HG02759 (cell line): Measurements from ENCODE around the gene EYS.
"Not testable (repeated sequence)": the region's sequence is repeated elsewhere in the genome, so short reads cannot be mapped to it uniquely, and the experiment has no call there.

Experiments
- ATAC-seq: cut with Tn5 transposase; IDR thresholded peaks from one replicate; pipeline ENCODE4 v1.9.1; 2021; ENCODE audit warnings: mild to moderate bottlenecking, moderate library complexity; ENCODE audit not compliant: unreplicated experiment

EYS gene

DNA sequence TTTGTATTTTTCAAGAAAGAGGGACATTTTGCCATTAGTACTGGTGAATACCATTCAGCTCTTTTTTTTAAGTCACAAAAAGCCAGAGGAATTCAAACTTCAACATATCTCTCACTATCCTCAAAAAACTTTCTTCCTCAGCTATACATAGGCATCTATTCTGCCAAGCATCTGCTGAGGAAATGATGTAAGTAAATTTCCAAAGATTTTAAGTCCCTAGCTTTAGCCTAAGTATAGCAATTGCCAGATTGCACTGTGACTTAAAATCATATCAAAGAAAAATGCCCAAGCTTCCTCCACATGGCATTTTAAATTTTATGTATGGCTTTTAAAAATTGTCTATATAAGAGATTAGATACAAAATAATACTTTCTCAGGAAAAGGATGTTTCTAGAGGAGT, 237.4 kb downstream of the EYS start:
- ATAC-seq: no peak

GRCh38 chr6:65468307-65468706, 238.7 kb downstream of the EYS start:
- ATAC-seq: no peak

DNA sequence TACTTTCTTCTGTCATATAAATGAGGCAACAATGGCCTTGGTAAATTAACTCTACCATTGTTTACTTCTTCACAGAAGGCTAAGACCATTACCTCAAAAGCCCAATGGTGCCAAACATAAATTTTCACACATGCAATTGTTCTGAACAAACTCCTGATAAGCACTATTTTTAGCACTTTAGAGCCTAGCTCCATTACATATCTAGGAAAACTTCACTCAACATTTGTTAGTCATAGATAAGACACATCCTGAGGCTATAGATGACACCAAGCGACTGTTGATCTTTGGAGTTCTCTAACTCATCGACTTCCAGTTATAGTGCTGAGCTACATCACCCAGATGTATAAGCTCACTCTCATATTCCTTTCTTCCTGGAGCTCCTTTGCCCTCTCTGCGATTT, 245.9 kb downstream of the EYS start:
- no peak for ATAC-seq

GRCh38 chr6:65452333-65452732, 254.7 kb downstream of the EYS start:
- no peak for ATAC-seq

DNA sequence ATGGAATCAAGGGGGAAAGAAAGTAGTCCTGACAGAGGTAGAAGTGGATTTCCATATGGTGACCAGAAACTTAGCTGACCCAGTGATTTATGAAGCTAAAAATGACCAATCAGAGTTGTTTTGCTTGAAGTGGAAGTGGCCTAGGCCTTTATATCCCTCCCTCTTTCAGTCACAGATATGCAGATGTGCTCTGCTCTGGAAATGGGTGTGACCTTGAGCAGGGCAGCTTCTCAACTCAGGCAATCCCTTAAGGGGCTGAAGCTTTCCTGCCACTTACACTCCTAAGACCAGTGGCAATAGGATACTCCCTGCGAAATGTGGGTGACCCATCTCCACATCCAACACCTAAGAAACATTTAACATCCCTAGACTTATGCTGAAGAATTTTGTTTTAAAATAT, 256.6 kb downstream of the EYS start:
- ATAC-seq: no peak

GRCh38 chr6:65449926-65450325, 257.1 kb downstream of the EYS start:
- no peak for ATAC-seq

DNA sequence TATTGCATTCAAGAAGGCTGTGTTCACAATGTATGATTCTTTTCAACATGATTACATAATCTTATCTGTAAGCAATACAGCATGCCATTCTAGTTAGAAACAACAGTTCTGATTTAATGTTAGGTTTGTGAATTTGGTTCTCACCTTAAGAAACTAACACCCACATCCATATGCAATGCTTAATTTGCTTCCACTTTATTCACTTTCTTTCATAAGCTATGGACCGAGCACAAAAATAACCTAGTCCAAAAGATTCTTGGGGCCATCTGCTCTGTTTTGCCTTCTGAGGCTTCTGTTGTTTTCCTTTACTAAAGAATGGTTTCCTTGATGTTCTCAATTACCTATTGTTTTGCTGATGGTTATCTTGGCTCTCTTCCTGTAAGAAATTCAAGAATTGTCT, 258.2 kb downstream of the EYS start:
- ATAC-seq: no peak

DNA sequence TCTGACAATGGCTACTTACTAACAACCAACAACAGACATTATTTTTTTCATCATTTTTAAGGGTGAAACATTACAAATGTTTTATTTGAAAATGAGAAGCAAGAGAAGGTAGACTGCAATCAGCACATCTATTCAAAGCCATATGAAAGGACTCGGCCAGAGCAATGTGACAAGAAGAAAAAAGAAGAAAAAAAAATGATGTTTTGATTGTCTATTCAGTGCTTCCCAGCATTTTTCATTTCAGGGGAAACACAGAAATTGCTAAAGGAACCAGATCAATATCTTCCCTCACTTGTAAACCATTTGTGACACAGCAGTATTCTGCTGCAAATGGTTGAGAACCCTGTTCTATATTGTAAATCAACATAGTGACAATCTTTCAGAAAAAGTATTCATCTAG, 270.7 kb downstream of the EYS start:
- no peak for ATAC-seq

DNA sequence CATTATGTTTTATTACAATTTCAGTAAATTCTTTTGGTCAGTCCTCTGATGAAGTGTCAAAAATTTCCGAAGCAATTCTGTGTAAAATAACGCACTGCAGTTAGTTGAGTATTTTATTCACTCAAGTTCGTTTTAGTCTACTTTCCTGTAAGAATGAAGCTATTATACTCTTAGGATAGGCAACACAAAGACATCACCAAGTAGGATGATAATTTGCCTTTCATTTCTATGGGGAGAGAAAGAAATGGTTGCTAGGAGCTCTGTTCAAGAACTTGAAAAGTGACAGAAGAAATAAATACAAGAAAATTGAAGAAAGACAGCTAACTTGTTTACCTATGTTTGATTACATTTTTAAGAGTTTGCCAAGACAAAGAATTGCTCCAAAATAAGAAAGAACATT, 290.4 kb downstream of the EYS start:
- ATAC-seq: no peak

DNA sequence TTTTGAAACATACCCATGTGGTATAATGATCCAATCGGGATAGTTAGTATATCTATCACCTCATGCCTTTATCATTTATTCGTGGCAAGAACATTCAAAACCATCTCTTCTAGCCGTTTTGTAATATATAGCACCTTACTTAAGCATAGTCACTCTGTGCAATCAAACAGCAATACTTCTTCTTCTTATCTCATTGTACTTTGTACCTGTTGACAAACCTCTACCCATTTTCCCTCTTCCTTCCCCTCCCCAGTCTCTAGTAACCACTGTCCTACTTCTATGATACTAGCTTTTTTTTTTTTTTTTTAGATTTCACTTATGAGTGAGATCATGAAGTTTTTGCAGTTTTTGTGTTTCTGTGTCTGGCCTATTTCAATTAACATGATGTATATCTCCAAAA, 296.7 kb downstream of the EYS start:
- ATAC-seq: no peak

DNA sequence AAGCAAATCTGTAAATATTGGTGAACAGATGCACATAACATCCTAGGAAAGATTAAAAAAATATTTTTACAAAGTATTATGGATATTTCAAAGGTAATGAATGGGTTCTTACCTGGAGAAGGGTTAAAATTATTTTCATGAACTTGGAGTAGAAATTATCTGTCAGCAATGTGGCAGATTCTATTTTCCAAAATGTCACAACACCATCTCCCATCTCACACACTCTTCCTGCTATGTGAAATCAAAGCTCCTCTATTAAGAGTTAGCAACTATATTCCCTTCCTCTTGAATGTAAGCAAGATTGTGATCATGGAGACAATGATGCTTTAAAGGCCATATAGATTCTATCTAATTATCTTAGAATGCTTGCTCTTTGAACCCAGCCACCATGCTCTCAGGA, 304.5 kb downstream of the EYS start:
- no peak for ATAC-seq

DNA sequence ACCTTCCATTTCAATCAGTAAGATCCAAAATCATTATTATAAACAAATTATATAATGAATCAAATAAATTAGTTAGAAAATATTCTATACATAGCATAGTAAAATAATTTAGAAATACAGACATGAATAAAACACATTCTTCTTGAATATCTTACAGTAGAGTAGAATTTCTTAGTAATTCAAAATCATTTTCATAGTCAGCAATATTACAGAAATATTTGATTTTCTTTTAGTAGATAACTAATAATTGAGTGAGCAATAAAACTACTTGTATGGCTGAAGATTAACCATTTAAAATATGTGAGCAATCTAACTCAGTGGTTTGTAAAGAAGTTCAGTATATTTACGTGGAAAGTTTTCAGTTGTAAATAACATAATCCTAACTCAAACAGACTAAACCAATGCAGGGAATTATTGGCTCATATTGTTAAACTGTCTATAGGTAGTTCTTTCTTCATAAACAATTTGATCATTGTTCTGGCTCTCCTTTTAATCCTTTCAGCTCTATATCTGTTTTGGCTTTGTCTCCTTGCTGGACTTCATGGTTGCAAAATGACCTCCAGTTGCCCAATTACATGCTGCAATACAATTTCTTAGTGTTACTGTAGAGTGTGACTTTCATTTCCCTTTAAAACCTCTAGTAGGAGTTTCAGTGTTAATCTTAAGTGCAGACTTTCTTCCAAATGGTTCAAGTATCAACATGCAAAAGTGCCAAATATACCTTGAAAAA, 307.5 kb downstream of the EYS start:
- ATAC-seq: no peak

DNA sequence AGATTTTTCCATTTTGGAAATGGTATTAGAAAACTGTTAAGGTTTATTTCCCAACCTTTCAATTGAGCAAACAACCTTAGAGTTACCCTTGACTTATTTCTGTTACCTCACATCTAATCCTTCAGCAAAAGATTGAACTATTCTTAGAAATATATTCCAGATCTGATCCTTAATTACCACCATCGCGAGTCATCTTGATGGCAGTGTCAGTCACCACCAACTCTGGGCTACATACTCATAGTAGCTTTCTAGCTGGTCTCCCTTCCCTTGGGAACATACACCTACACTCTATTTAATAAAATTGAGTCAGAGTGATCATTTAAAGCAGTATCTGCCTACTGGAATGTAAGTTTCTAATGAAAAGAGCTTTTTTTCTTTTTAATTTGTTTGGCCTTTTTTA, 308.2 kb downstream of the EYS start:
- ATAC-seq: no peak

DNA sequence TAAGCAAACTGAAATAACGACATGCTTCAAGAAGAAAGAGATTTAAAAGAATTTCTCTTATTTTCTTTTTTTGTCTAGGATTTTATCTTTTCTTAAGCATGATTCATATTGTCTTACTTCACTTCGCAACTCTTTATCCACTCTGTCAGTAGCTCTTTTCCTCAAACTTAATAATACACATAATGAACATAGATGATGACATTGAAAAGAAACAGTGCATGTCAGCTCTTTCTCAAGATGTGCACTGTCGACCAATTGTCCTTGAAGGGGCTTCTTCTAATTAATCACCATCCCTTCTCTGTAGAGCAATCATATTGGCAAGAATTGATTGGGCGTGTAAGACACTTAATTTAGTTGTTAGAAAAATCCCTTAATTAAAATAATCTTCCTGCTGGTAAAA, 356.5 kb downstream of the EYS start:
- ATAC-seq: no peak

DNA sequence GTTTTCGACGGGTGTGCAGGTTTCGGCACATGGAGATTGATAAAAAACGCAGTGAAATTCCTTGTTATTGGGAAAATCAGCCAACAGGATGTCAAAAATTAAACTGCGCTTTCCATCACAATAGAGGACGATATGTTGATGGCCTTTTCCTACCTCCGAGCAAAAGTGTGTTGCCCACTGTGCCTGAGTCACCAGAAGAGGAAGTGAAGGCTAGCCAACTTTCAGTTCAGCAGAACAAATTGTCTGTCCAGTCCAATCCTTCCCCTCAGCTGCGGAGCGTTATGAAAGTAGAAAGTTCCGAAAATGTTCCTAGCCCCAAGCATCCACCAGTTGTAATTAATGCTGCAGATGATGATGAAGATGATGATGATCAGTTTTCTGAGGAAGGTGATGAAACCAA, 404.4 kb downstream of the EYS start:
- not testable (repeated sequence) for ATAC-seq

DNA sequence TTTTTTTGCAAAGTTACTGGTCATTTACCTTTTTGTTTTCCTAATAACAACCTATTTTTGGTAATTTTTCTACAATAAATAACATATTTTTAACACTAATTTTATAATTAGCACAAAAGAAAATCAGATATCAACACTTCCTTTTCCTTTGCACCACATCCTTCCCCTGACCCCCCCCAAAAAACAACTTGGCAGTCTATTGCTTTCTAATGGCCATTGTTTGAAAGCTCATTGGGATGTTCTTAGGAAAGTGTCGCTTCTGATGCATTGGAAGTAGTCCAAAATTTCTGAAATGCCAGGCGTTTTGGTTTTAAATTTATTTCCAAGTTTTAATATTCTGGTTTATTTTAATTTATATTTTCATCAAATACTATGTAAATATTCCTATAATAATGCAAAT, 407.8 kb downstream of the EYS start:
- no peak for ATAC-seq

DNA sequence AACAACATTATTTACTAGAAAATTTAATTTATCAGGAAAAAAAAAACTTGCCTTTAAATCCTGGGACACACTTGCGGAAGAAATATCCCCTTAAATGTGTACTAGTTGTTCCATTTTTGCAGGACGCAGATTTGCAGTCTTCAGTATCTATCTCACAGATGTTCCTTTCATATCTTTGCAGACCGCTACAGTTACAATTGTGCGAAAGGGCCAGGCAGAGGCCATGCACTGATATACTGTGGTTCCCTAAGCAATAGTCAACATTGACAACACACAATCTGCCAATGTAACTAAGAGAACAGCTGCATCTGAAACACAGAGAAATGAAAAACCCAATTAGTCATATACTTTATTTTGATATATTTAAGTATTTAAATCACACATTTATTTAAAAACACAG, 411.2 kb downstream of the EYS start:
- ATAC-seq: no peak

DNA sequence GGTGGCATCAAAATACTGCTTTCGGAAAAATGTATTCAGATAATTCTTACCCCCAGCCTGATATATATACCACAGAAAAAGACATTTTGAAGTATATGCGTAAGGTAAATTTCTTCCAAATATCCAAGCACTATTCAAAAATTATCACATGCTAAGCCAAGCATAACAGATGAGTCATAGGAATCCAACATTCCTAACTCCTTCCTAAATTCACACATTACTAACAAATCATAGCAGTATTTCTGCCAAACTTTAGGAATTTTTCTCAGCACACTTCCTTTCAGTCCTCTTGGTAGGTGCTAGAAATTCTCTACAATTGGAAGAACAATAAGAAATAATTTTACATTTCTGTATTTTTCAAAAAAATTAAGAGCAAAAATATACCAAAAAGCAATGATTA, 417.5 kb downstream of the EYS start:
- ATAC-seq: no peak

DNA sequence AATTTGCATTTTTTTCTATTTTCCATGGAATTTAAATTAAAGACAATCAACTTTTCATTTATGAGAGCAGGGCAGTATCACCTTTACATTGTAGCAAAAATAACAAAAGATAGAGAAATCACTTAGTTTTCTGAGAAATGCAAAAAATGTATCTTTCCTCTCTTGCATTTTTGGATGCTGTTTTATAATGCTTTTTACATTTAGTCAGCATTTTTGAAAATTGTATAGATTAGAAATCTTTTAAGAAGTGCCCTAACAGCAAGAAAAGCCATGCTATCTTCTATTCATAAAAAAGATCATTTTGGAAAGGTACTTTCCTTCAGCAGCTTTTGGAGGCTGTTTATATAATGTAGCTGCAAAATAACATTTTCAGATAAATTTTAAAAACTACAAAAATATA, 421.8 kb downstream of the EYS start:
- no peak for ATAC-seq

GRCh38 chr6:65280060-65280459, 427.0 kb downstream of the EYS start:
- ATAC-seq: no peak

GRCh38 chr6:65262241-65262640, 444.8 kb downstream of the EYS start:
- ATAC-seq: no peak

DNA sequence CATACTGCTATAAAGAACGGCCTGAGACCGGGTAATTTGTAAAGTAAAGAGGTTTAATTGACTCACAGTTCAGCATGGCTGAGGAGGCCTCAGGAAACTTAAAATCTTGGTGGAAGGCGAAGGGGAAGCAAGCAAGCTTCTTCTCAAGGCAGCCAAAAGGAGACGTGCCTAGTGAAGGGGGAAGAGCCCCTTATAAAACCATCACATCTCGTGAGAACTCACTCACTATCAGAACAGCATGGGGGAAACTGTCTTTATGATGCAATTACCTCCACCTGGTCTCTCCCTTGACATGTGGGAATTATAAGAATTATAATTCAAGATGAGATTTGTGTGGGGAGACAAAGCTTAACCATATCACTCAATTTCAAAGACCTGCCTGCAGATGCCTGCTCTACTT, 447.0 kb downstream of the EYS start:
- ATAC-seq: no peak

GRCh38 chr6:65259059-65259458, 448.0 kb downstream of the EYS start:
- no peak for ATAC-seq
